Activated T-cell treated with anti-CD3 and anti-CD28 coated beads, Interleukin-2, amount 50 U/mL, for 72 hours (primary cell): ENCODE results near the gene TRMT6. TPM values are rescaled to one million over a fixed set of nuclear protein-coding genes. Genes with fewer than 3 reads are reported as not detected.
A peak's percentile ranks its signal among the peaks of the same experiment; 100 is the strongest.

Source experiments
- ATAC-seq, 2 donors: fragments of 150-1000 bp; cut with Tn5 transposase; replicated peaks in 1 of 2; 2 replicates each; pipeline ENCODE4 v1.10.0; 2021; ENCODE audit warnings: moderate library complexity in 2 of 2, mild to moderate bottlenecking in 1 of 2
- DNase-seq, 2 donors: peaks; one replicate each; pipeline ENCODE4 v3.0.0; 2021 to 2022; ENCODE audit warnings: mixed read lengths in 1 of 2
- H3K27ac Mint-ChIP-seq: one replicate; pipeline ENCODE4 v1.8.0; 2022; ENCODE audit warnings: mild to moderate bottlenecking, moderate library complexity, mixed read lengths
- H3K27me3 Mint-ChIP-seq: one replicate; pipeline ENCODE4 v1.8.0; 2022; ENCODE audit warnings: low read depth, mixed read lengths
- H3K36me3 Mint-ChIP-seq, 2 donors: one replicate each; pipeline ENCODE4 v1.8.0; 2022; ENCODE audit warnings: mixed read lengths in 2 of 2, mild to moderate bottlenecking in 1 of 2; ENCODE audit not compliant: insufficient read depth in 2 of 2
- H3K4me1 Mint-ChIP-seq: one replicate; pipeline ENCODE4 v1.8.0; 2022; ENCODE audit warnings: low read depth, mixed read lengths
- H3K4me3 Mint-ChIP-seq, 2 donors: one replicate each; pipeline ENCODE4 v1.8.0; 2022; ENCODE audit warnings: mild to moderate bottlenecking in 2 of 2, mixed read lengths in 2 of 2, moderate library complexity in 2 of 2
- H3K9me3 Mint-ChIP-seq, 2 donors: one replicate each; pipeline ENCODE4 v1.8.0; 2022; ENCODE audit warnings: mixed read lengths in 2 of 2
- total RNA-seq, 2 donors: library from RNA; stranded (reverse); gene quantifications; one replicate each; pipeline ENCODE4 v1.2.3, GENCODE V29; 2022

The TRMT6 gene
- total RNA-seq, 2 donors from 2014 or later, result 17.5 to 23.2 TPM

- no peak overlapping the region for H3K4me3 Mint-ChIP-seq
- H3K27ac Mint-ChIP-seq, result no peak overlapping the region
- ATAC-seq, result no peak
- no peak for DNase-seq
- H3K27me3 Mint-ChIP-seq, result no peaks in the 10 kb centered on the region
- H3K4me1 Mint-ChIP-seq, result no peaks in the 10 kb centered on the region
- no peaks in the 10 kb centered on the region for H3K9me3 Mint-ChIP-seq
- H3K36me3 Mint-ChIP-seq, result peaks cover 6 to 29% of the 10 kb centered on the region in 2 donors
Measured at GRCh38 chr20:5974531-5974930, 24.2 kb upstream of the TRMT6 start.

- no peak overlapping the region for H3K27ac Mint-ChIP-seq
- ATAC-seq (no peak), DNase-seq (no peak)
- no peaks in the 10 kb centered on the region for H3K9me3 Mint-ChIP-seq
- no peaks in the 10 kb centered on the region for H3K4me1 Mint-ChIP-seq
- H3K4me3 Mint-ChIP-seq, result no peak overlapping the region
- peaks cover 3 to 25% of the 10 kb centered on the region in 2 donors for H3K36me3 Mint-ChIP-seq
- H3K27me3 Mint-ChIP-seq, result no peaks in the 10 kb centered on the region
Measured at GRCh38 chr20:5973971-5974370, 23.6 kb upstream of the TRMT6 start.

- H3K9me3 Mint-ChIP-seq, result no peaks in the 10 kb centered on the region
Measured at GRCh38 chr20:5973172-5973571, 22.8 kb upstream of the TRMT6 start.

GRCh38 chr20:5971203-5971602, 20.9 kb upstream of the TRMT6 start:
- ATAC-seq (no peak), DNase-seq (no peak)
- H3K27ac Mint-ChIP-seq, result peak overlapping the region; percentile 38
- peaks cover 4 to 29% of the 10 kb centered on the region in 2 donors for H3K36me3 Mint-ChIP-seq
- no peak overlapping the region for H3K4me3 Mint-ChIP-seq
- H3K27me3 Mint-ChIP-seq, result no peaks in the 10 kb centered on the region
- no peaks in the 10 kb centered on the region for H3K4me1 Mint-ChIP-seq
- H3K9me3 Mint-ChIP-seq, result no peaks in the 10 kb centered on the region

More at GRCh38 chr20:5973172-5973571, 22.8 kb upstream of the TRMT6 start:
- no peak for DNase-seq
- no peak for ATAC-seq
- Mint-ChIP-seq H3K27me3 (no peaks in the 10 kb centered on the region), H3K4me3 (no peak overlapping the region), H3K27ac (no peak overlapping the region), H3K4me1 (no peaks in the 10 kb centered on the region), H3K36me3 (peaks cover 3 to 22% of the 10 kb centered on the region in 2 donors)

- peaks cover 6 to 32% of the 10 kb centered on the region in 2 donors for H3K36me3 Mint-ChIP-seq
Measured at GRCh38 chr20:5970381-5970780, 20.0 kb upstream of the TRMT6 start.

GRCh38 chr20:5969940-5970339, 19.6 kb upstream of the TRMT6 start:
- ATAC-seq (no peak), DNase-seq (no peak)
- H3K27ac Mint-ChIP-seq, result no peak overlapping the region
- H3K27me3 Mint-ChIP-seq, result no peaks in the 10 kb centered on the region
- H3K9me3 Mint-ChIP-seq, result no peaks in the 10 kb centered on the region
- no peak overlapping the region for H3K4me3 Mint-ChIP-seq
- H3K4me1 Mint-ChIP-seq, result no peaks in the 10 kb centered on the region
- peaks cover 6 to 30% of the 10 kb centered on the region in 2 donors for H3K36me3 Mint-ChIP-seq

More at GRCh38 chr20:5970381-5970780, 20.0 kb upstream of the TRMT6 start:
- no peaks in the 10 kb centered on the region for H3K4me1 Mint-ChIP-seq
- DNase-seq (no peak), ATAC-seq (no peak)
- no peaks in the 10 kb centered on the region for H3K27me3 Mint-ChIP-seq
- no peaks in the 10 kb centered on the region for H3K9me3 Mint-ChIP-seq
- no peak overlapping the region for H3K27ac Mint-ChIP-seq
- no peak overlapping the region for H3K4me3 Mint-ChIP-seq

- no peak overlapping the region for H3K27ac Mint-ChIP-seq
- H3K4me3 Mint-ChIP-seq, result no peak overlapping the region
- H3K27me3 Mint-ChIP-seq, result no peaks in the 10 kb centered on the region
- peaks cover 6 to 30% of the 10 kb centered on the region in 2 donors for H3K36me3 Mint-ChIP-seq
- H3K9me3 Mint-ChIP-seq, result no peaks in the 10 kb centered on the region
- ATAC-seq, result no peak
- H3K4me1 Mint-ChIP-seq, result no peaks in the 10 kb centered on the region
- DNase-seq, result no peak
Measured at GRCh38 chr20:5969348-5969935, 19.1 kb upstream of the TRMT6 start.

- Mint-ChIP-seq H3K9me3 (no peaks in the 10 kb centered on the region), H3K36me3 (peaks cover 5 to 35% of the 10 kb centered on the region in 2 donors), H3K27ac (no peak overlapping the region), H3K4me1 (no peaks in the 10 kb centered on the region), H3K4me3 (no peak overlapping the region), H3K27me3 (no peaks in the 10 kb centered on the region)
- DNase-seq, result no peak
- ATAC-seq, result no peak
Measured at GRCh38 chr20:5968462-5968861, 18.1 kb upstream of the TRMT6 start.

- H3K27me3 Mint-ChIP-seq, result no peaks in the 10 kb centered on the region
- H3K27ac Mint-ChIP-seq, result no peak overlapping the region
- ATAC-seq (no peak), DNase-seq (no peak)
- no peaks in the 10 kb centered on the region for H3K9me3 Mint-ChIP-seq
- peaks cover 4% of the 10 kb centered on the region for H3K4me1 Mint-ChIP-seq
- no peak overlapping the region for H3K4me3 Mint-ChIP-seq
- H3K36me3 Mint-ChIP-seq, result peaks cover 5 to 33% of the 10 kb centered on the region in 2 donors
Measured at GRCh38 chr20:5967469-5967868, 17.1 kb upstream of the TRMT6 start.

GRCh38 chr20:5949943-5950270, 426 bp downstream of the TRMT6 start:
- peak overlapping the region; percentile 86 for H3K27ac Mint-ChIP-seq
- H3K9me3 Mint-ChIP-seq, result no peaks in the 10 kb centered on the region
- ATAC-seq (no peak), DNase-seq (no peak)
- H3K27me3 Mint-ChIP-seq, result no peaks in the 10 kb centered on the region
- H3K36me3 Mint-ChIP-seq, result peaks cover 27 to 33% of the 10 kb centered on the region in 2 donors
- peaks cover 76% of the 10 kb centered on the region for H3K4me1 Mint-ChIP-seq
- peak overlapping the region; percentile 79 to 82 for H3K4me3 Mint-ChIP-seq

GRCh38 chr20:5947276-5947675, 3.1 kb downstream of the TRMT6 start:
- no peaks in the 10 kb centered on the region for H3K27me3 Mint-ChIP-seq
- H3K36me3 Mint-ChIP-seq, result peaks cover 29 to 31% of the 10 kb centered on the region in 2 donors
- H3K9me3 Mint-ChIP-seq, result no peaks in the 10 kb centered on the region
- H3K27ac Mint-ChIP-seq, result peak overlapping the region; percentile 93
- ATAC-seq (peak; percentile 50 to 64), DNase-seq (peak; percentile 67 to 68)
- peak overlapping the region; percentile 61 to 82 for H3K4me3 Mint-ChIP-seq
- H3K4me1 Mint-ChIP-seq, result peaks cover 61% of the 10 kb centered on the region

- H3K27me3 Mint-ChIP-seq, result no peaks in the 10 kb centered on the region
- H3K9me3 Mint-ChIP-seq, result no peaks in the 10 kb centered on the region
- ATAC-seq, result peak in 1 of 2 donors; percentile 6
- H3K36me3 Mint-ChIP-seq, result peaks cover 31 to 33% of the 10 kb centered on the region in 2 donors
- H3K4me1 Mint-ChIP-seq, result peaks cover 53% of the 10 kb centered on the region
- H3K4me3 Mint-ChIP-seq, result peak overlapping the region in 1 of 2 donors; percentile 46
- DNase-seq, result peak; percentile 28 to 39
- H3K27ac Mint-ChIP-seq, result peak overlapping the region; percentile 54
Measured at GRCh38 chr20:5945963-5946362, 4.4 kb downstream of the TRMT6 start.

- Mint-ChIP-seq H3K27ac (no peak overlapping the region), H3K27me3 (no peaks in the 10 kb centered on the region), H3K9me3 (no peaks in the 10 kb centered on the region), H3K4me1 (no peaks in the 10 kb centered on the region), H3K36me3 (peaks cover 7 to 23% of the 10 kb centered on the region in 2 donors), H3K4me3 (no peak overlapping the region)
- DNase-seq (no peak), ATAC-seq (no peak)
Measured at GRCh38 chr20:5938456-5939029, 11.8 kb downstream of the TRMT6 start.

- Mint-ChIP-seq H3K27ac (no peak overlapping the region), H3K4me1 (no peaks in the 10 kb centered on the region), H3K4me3 (no peak overlapping the region), H3K9me3 (no peaks in the 10 kb centered on the region), H3K36me3 (peaks cover 3 to 10% of the 10 kb centered on the region in 2 donors), H3K27me3 (no peaks in the 10 kb centered on the region)
- DNase-seq (no peak), ATAC-seq (no peak)
Measured at GRCh38 chr20:5936238-5936637, 14.1 kb downstream of the TRMT6 start.
